Measurements from ENCODE around the gene MAP3K7.

The MAP3K7 gene

DNA sequence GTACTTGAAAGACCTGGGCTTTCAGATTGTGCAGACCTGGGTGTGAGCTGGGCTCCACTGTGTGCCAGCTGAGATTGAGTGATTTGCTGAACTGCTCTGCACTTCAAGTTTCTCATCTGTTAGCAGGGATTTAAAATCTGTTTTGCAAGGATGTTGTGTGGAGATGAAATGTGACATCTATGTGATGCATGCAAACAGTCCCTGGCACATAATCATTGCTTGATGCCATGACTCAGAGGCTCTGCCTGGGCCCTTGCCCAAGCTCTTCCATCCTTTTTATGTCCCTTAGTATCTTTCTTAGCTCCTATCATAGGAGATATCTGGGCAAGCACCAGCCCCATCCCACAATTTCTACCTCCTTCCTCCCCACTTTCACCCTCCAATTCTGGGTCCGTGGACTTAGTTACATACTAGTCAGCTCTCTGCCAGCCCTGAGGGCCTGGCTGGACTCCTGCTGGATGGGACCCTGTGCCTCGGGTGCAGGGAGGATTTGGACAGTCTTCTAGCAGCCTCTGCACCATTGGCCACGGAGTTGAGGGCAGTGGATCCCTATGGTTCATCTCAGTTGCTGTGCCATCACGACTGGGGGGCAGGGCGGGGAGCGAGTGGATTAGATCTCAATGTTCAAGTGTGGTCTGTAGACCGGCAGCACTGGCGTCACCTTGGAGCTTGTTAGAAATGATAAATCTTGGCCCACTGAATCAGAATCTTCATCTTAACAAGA is 103.6 kb downstream of the MAP3K7 start:
- no peak for DNase-seq

DNA sequence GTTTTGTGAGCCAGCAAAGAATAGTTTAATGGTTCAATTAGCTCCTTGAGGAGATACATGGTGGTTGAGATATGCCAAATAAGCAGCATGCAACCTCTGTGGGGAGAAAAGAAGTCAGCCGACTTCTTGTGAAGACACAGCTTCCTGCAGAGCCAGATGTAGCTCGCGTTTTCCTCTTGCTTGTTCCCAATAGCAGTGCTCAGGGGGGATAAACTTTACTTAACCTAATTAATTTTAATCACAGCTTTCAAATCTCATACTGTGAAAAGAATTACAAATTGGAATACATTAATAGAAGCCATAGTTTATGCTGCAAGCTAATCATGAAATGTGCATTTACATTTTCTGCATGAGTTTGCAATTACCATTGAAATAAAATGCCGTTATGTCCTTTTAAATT is 106.2 kb downstream of the MAP3K7 start:
- no peak for DNase-seq

GRCh38 chr6:90479603-90479926 is 107.3 kb downstream of the MAP3K7 start:
- DNase-seq, result no peak

DNA sequence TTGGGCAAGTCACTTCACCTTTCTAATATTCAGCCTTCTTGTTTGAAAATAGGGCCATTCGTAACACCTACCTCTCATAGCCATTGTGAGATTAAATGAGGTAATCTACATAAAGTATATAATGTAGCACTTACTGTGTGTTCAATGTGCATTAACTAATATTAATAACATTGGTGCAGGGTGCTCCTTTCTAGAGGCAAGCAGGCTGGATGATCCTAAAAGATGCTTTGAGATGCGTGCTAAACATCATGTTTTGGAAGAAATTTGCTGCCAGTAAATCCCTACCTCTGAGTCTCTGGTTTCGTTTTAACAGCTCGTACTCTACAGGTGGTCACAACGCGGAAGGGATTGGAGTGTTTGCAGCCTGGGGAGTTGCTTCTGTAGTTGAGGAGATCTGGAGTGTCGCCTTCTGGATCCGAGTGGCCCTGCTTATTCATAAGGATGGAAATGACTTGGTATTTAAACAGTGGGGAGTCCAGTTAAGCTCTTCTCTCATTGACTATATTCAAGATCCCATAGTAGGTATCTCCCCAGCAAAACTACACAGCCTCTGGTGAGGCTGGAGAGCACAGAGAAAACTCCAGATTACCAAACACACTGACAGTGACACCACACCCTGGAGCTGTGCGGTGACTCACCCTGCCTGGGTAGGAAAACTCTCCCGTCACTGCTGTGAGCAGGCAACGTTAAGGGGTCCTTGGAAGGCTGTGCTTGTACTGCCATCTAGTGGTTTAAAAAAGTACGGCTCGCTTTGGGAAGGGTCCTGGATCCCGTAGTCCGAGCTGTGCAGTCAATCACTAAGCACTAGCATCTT is 107.9 kb downstream of the MAP3K7 start:
- peak; percentile 69 for DNase-seq

- DNase-seq, result no peak
Observed at GRCh38 chr6:90478278-90478677, 108.6 kb downstream of the MAP3K7 start.

- DNase-seq, result no peak
Observed at GRCh38 chr6:90477366-90477765, 109.5 kb downstream of the MAP3K7 start.

- no peak for DNase-seq
Observed at GRCh38 chr6:90472716-90473115, 114.2 kb downstream of the MAP3K7 start.

- no peak for DNase-seq
Observed at GRCh38 chr6:90471263-90471662, 115.6 kb downstream of the MAP3K7 start.

- DNase-seq, result no peak
Observed at GRCh38 chr6:90469906-90470305, 117.0 kb downstream of the MAP3K7 start.

- DNase-seq, result no peak
Observed at GRCh38 chr6:90468859-90469258, 118.0 kb downstream of the MAP3K7 start.

DNA sequence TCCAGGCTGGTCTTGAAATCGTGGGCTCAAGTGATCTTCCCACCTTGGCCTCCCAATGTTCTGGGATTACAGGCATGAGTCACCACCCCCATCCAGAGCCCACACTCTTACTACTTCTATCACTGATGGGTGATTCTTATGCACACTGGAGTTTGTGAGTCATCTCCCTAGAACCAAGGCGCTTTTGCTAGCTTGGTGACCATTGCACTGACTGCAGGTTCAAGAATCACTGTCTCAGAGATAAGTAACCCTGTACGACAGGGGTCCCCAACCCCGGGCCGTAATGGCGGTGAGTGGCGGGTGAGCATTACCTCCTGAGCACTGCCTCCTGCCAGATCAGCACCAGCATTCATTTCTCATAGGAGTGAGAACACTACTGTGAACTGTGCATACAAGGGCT is 118.8 kb downstream of the MAP3K7 start:
- DNase-seq, result no peak

DNA sequence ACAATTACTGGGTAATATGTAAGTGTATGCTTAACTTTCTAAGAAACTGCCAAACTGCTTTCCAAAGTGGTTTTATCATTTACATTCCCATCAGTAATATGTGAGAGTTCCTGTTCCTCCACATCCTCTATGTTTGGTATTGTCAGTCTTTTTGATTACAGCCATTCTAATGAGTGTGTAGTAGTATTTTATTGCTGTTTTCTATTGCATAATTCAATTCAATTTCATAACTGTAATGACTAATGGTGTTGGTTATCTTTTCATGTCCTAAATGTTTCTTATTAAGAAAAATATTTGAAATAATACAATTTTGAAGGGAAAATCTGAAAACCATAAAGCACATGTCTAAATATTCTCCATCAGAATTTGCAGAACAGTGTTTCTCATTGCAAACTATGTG is 119.3 kb downstream of the MAP3K7 start:
- no peak for DNase-seq

DNA sequence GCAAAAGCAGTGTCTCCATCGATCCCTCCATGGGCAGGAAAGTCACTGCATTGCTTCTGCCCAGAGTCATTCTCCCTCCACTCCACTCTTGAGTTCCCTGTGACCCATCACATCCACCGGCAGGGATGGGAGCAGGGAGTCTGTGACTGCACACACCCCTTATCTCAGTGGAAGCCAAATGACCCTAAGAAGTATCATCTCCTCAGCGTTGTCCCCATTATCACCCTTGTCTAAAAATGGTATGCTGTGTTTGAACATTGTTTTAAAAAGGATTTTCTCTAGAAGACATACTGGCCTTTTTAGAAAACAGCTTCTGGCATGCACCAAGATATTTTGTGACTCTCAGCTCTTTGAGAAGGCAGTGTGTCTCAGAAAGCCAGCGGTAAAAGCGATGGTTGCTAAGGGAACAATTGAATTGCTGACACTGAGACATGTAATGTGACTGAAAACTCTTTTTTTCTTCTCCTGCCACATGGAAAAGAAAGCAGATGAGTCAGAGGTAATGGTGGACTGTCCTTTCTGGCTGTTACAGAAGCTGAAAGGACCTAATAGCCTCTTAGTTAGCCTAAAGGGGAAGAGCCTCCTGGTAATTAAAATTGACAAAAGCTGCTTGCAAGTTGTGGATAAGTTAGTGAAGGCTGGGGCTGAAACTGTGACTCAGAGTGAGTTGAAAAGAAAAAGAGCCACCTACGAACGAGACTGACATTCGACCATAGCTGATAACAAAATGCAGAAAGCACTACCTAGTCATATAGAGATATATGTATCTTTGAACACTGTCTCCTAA is 120.5 kb downstream of the MAP3K7 start:
- DNase-seq, result no peak

DNA sequence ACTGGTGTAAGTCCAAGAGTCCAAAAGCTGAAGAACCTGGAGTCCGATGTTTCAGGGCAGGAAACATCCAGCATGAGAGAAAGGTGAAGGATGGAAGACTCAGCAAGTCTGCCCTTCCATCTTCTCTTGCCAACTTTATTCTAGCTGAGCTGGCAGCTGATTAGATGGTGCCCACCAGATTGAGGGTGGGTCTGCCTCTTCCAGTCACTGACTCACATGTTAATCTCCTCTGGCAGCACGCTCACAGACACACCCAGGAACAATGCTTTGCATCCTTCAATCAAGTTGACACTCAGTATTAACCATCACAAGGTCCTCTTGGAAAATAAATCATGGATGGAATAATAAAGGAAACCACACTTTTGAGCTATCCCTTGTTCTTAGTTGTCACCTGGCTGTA is 121.2 kb downstream of the MAP3K7 start:
- DNase-seq, result no peak

- no peak for DNase-seq
Observed at GRCh38 chr6:90464507-90464906, 122.4 kb downstream of the MAP3K7 start.

DNA sequence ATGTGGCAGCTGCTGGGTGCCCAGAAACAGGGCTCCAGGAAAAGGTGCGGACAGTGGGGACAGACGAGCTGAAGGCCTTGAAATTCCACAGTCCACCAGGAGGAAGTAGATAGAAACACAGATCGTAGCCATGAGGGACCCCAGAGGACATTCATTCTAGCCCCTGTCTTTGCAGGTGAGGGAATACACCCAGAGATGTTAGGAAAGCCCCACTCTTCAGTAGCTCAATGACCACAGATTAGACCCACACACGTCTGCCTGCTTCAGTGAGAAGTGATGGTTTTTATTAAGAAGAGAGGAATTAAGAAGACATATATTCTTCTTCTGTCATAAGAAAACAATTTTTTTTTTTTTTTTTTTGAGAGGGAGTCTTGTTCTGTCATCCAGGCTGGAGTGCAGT is 123.0 kb downstream of the MAP3K7 start:
- no peak for DNase-seq

All from GOT3 (cell line).